A673 (cell line): ENCODE data around the gene ETNK2.

Source experiments
- EZH2 ChIP-seq: fragments of 200-600 bp; sonication (generic); IDR thresholded peaks from 2 replicates; pipeline ENCODE4 v1.6.1; 2017; ENCODE audit warnings: borderline replicate concordance, low read depth, mild to moderate bottlenecking, mixed read lengths, antibody characterized with exemption, low read length; ENCODE audit not compliant: poor library complexity, severe bottlenecking
- TF ChIP-seq, protein P1 (sequence below): fragments of 300-800, 200-600 bp; sonication (generic); conservative IDR thresholded peaks from 2 replicates; pipeline ENCODE4 v1.5.1; 2017; ENCODE audit warnings: low read depth, mild to moderate bottlenecking, antibody characterized with exemption, low read length, moderate library complexity, mixed read lengths

DNA sequence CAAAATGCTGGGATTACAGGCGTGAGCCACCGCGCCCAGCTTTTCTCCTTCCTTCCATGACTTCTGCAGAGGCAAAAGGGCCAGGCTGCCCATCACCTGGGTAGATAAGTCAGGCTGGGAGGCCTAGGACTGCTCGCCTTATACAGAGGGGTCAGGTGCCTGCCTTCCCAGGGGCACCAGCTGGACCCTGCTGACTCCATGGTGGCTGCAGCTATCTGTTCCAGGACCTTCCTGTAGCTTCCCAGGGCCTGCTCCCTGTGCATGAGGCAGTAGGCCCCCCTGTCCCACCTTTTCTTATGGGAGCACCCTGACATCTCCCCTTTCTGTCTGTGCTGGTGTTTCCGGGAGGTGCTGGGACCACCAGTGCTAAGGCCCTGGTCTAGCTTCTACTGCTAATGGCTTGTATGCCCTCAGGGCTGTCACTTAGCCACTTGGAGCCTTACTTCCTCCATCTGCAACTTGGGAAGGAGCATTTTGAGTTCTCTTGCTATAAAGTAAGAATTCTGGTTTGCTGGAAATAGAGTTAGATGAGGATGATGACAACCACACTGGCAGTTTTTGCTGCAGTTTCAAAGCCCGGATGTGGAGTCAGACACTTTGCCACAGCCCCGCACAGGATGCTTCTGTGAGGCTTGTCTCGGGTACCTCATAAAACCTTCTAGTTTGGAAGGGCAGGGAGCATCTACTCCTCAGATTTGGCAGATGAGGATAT, 64.5 kb downstream of the ETNK2 start:
- TF ChIP-seq EZH2: no peak
- TF ChIP-seq, protein P1, sequence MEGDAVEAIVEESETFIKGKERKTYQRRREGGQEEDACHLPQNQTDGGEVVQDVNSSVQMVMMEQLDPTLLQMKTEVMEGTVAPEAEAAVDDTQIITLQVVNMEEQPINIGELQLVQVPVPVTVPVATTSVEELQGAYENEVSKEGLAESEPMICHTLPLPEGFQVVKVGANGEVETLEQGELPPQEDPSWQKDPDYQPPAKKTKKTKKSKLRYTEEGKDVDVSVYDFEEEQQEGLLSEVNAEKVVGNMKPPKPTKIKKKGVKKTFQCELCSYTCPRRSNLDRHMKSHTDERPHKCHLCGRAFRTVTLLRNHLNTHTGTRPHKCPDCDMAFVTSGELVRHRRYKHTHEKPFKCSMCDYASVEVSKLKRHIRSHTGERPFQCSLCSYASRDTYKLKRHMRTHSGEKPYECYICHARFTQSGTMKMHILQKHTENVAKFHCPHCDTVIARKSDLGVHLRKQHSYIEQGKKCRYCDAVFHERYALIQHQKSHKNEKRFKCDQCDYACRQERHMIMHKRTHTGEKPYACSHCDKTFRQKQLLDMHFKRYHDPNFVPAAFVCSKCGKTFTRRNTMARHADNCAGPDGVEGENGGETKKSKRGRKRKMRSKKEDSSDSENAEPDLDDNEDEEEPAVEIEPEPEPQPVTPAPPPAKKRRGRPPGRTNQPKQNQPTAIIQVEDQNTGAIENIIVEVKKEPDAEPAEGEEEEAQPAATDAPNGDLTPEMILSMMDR: no peak
